ENCODE data around the gene GRID1. TPM values are rescaled to one million over a fixed set of nuclear protein-coding genes. Genes with fewer than 3 reads are reported as not detected.

The GRID1 gene
- total RNA-seq, 2 donors from 2014 or later, result 0.37 to 0.67 TPM

GRCh38 chr10:85645053-85645452, 721.5 kb downstream of the GRID1 start:
- Histone ChIP-seq H3K36me3 (no peaks in the 10 kb centered on the region), H3K27me3 (no peaks in the 10 kb centered on the region), H3K27ac (no peak overlapping the region), H3K4me1 (peaks cover 0 to 8% of the 10 kb centered on the region in 2 donors), H3K4me3 (no peak overlapping the region), H3K9me3 (no peaks in the 10 kb centered on the region)
- TF ChIP-seq CTCF (IDR thresholded peaks at IDR 0.05), result no peak
- no peak for DNase-seq (ENCODE audit: low spot score)

- no peak for DNase-seq (ENCODE audit: low spot score)
- TF ChIP-seq CTCF (IDR thresholded peaks at IDR 0.05), result no peak
- no peaks in the 10 kb centered on the region for H3K9me3 ChIP-seq
- H3K36me3 ChIP-seq, result no peaks in the 10 kb centered on the region
- H3K4me1 ChIP-seq, result peaks cover 0 to 8% of the 10 kb centered on the region in 2 donors
- no peaks in the 10 kb centered on the region for H3K27me3 ChIP-seq
- no peak overlapping the region for H3K27ac ChIP-seq
- no peak overlapping the region for H3K4me3 ChIP-seq
Observed at GRCh38 chr10:85643845-85644525, 722.6 kb downstream of the GRID1 start.

GRCh38 chr10:85643171-85643844, 723.3 kb downstream of the GRID1 start:
- Histone ChIP-seq H3K9me3 (no peaks in the 10 kb centered on the region), H3K27me3 (no peaks in the 10 kb centered on the region), H3K4me3 (no peak overlapping the region), H3K36me3 (no peaks in the 10 kb centered on the region), H3K4me1 (peaks cover 0 to 8% of the 10 kb centered on the region in 2 donors), H3K27ac (no peak overlapping the region)
- no peak for TF ChIP-seq CTCF (IDR thresholded peaks at IDR 0.05)
- no peak for DNase-seq (ENCODE audit: low spot score)

GRCh38 chr10:85642421-85643170, 724.0 kb downstream of the GRID1 start:
- no peak for DNase-seq (ENCODE audit: low spot score)
- Histone ChIP-seq H3K4me3 (no peak overlapping the region), H3K36me3 (no peaks in the 10 kb centered on the region), H3K27ac (no peak overlapping the region), H3K27me3 (no peaks in the 10 kb centered on the region), H3K9me3 (no peaks in the 10 kb centered on the region), H3K4me1 (peaks cover 0 to 8% of the 10 kb centered on the region in 2 donors)
- no peak for TF ChIP-seq CTCF (IDR thresholded peaks at IDR 0.05)

- Histone ChIP-seq H3K4me3 (no peak overlapping the region), H3K9me3 (no peaks in the 10 kb centered on the region), H3K36me3 (no peaks in the 10 kb centered on the region), H3K27me3 (no peaks in the 10 kb centered on the region), H3K27ac (no peak overlapping the region), H3K4me1 (peaks cover 0 to 8% of the 10 kb centered on the region in 2 donors)
- no peak for DNase-seq (ENCODE audit: low spot score)
- TF ChIP-seq CTCF (IDR thresholded peaks at IDR 0.05), result no peak
Observed at GRCh38 chr10:85642082-85642420, 724.5 kb downstream of the GRID1 start.
